SK-N-SH treated with all-trans-retinoic acid at 6 μM for 48 hours (cell line): ENCODE results near the gene SDK1.

Experiments
- ATAC-seq: fragments of 200-7000 bp; cut with Tn5 transposase; 3 replicates; pipeline ENCODE4 v1.9.1; 2020; ENCODE audit warnings: mild to moderate bottlenecking, moderate library complexity
- BACH2 ChIP-seq: fragments of 250-450 bp; sonication (Bioruptor Pico); IDR thresholded peaks from 2 replicates; pipeline ENCODE4 v1.9.0; 2021; ENCODE audit warnings: mild to moderate bottlenecking, borderline replicate concordance
- CREB5 ChIP-seq: fragments of 250-450 bp; sonication (Bioruptor Pico); IDR thresholded peaks from 2 replicates; pipeline ENCODE4 v1.5.1; 2020; ENCODE audit warnings: low read depth, mild to moderate bottlenecking, moderate library complexity
- CSDC2 ChIP-seq: fragments of 250-450 bp; sonication (Bioruptor Pico); IDR thresholded peaks from 2 replicates; pipeline ENCODE4 v1.5.0; 2020; ENCODE audit warnings: mild to moderate bottlenecking, moderate library complexity
- CSRNP3 ChIP-seq: fragments of 250-450 bp; sonication (Bioruptor Pico); IDR thresholded peaks from 2 replicates; pipeline ENCODE4 v1.5.1; 2021; ENCODE audit warnings: mild to moderate bottlenecking, moderate library complexity
- ESRRG ChIP-seq: fragments of 250-450 bp; sonication (Bioruptor Pico); IDR thresholded peaks from 2 replicates; pipeline ENCODE4 v1.6.1; 2021; ENCODE audit warnings: mild to moderate bottlenecking
- GLIS3 ChIP-seq: fragments of 250-450 bp; sonication (Bioruptor Pico); IDR thresholded peaks from 2 replicates; pipeline ENCODE4 v1.5.0; 2020; ENCODE audit warnings: mild to moderate bottlenecking, moderate library complexity
- ISL1 ChIP-seq: fragments of 250-450 bp; sonication (Bioruptor Pico); IDR thresholded peaks from 2 replicates; pipeline ENCODE4 v2.1.2; 2022; ENCODE audit warnings: mild to moderate bottlenecking, moderate library complexity
- OSR1 ChIP-seq: fragments of 250-450 bp; sonication (Bioruptor Pico); IDR thresholded peaks from 2 replicates; pipeline ENCODE4 v1.8.0; 2022; ENCODE audit warnings: moderate library complexity, mild to moderate bottlenecking, inconsistent platforms
- PPARA ChIP-seq: fragments of 250-450 bp; sonication (Bioruptor Pico); IDR thresholded peaks from 2 replicates; pipeline ENCODE4 v1.5.0; 2020; ENCODE audit warnings: mild to moderate bottlenecking, borderline replicate concordance
- RARB ChIP-seq: fragments of 250-450 bp; sonication (Bioruptor Pico); IDR thresholded peaks from 2 replicates; pipeline ENCODE4 v1.8.0; 2021; ENCODE audit warnings: mild to moderate bottlenecking, moderate library complexity
- SNAI2 ChIP-seq: fragments of 250-450 bp; sonication (Bioruptor Pico); IDR thresholded peaks from 2 replicates; pipeline ENCODE4 v1.5.0; 2020; ENCODE audit warnings: mild to moderate bottlenecking, moderate library complexity
- TCF4 ChIP-seq: fragments of 250-450 bp; sonication (Bioruptor Pico); IDR thresholded peaks from 2 replicates; pipeline ENCODE4 v1.8.0; 2021; ENCODE audit warnings: mild to moderate bottlenecking, moderate library complexity, borderline replicate concordance
- TOX ChIP-seq: fragments of 250-450 bp; sonication (Bioruptor Pico); IDR thresholded peaks from 2 replicates; pipeline ENCODE4 v1.8.0; 2021; ENCODE audit warnings: mild to moderate bottlenecking, moderate library complexity, borderline replicate concordance
- ZFP3 ChIP-seq: fragments of 250-450 bp; sonication (Bioruptor Pico); IDR thresholded peaks from 2 replicates; pipeline ENCODE4 v1.5.0; 2020; ENCODE audit warnings: mild to moderate bottlenecking, moderate library complexity
- ZFP30 ChIP-seq: fragments of 450-650 bp; formaldehyde crosslinking; IDR thresholded peaks from 2 replicates; pipeline ENCODE4 v1.5.0; 2022; ENCODE audit warnings: mild to moderate bottlenecking, moderate library complexity
- ZNF565 ChIP-seq: fragments of 450-650 bp; formaldehyde crosslinking; conservative IDR thresholded peaks from 2 replicates; pipeline ENCODE4 v1.5.0; 2020; ENCODE audit warnings: low read depth, mild to moderate bottlenecking, moderate library complexity
- ZNF8 ChIP-seq: fragments of 450-650 bp; formaldehyde crosslinking; IDR thresholded peaks from 2 replicates; pipeline ENCODE4 v1.5.0; 2020; ENCODE audit warnings: mild to moderate bottlenecking, moderate library complexity
- TF ChIP-seq, protein P1 (sequence below): fragments of 250-450 bp; sonication (Bioruptor Pico); IDR thresholded peaks from 2 replicates; pipeline ENCODE4 v1.8.0; 2021; ENCODE audit warnings: low read depth, mild to moderate bottlenecking, moderate library complexity, borderline replicate concordance
- TF ChIP-seq, protein P2 (sequence below): fragments of 250-450 bp; sonication (Bioruptor Pico); IDR thresholded peaks from 2 replicates; pipeline ENCODE4 v1.5.0; 2020; ENCODE audit warnings: mild to moderate bottlenecking, moderate library complexity
- TF ChIP-seq, protein P3 (sequence below): fragments of 250-450 bp; sonication (Bioruptor Pico); IDR thresholded peaks from 2 replicates; pipeline ENCODE4 v1.8.0; 2020; ENCODE audit warnings: mild to moderate bottlenecking, moderate library complexity, borderline replicate concordance

The SDK1 gene

GRCh38 chr7:4021413-4021812 is 720.4 kb downstream of the SDK1 start (continued):
- TF ChIP-seq CREB5 (CRISPR knock-in tag) = no peak
- no peak for TF ChIP-seq ISL1 (CRISPR knock-in tag)

- ATAC-seq = no peak
- TF ChIP-seq SNAI2 (no peak), PPARA (CRISPR knock-in tag) (no peak)
Measured at GRCh38 chr7:4022265-4022664, 721.2 kb downstream of the SDK1 start.

- ATAC-seq = no peak
- TF ChIP-seq TCF4 (CRISPR knock-in tag) (no peak), ISL1 (CRISPR knock-in tag) (no peak), ZNF565 (CRISPR knock-in tag) (no peak), RARB (CRISPR knock-in tag) (no peak), CREB5 (CRISPR knock-in tag) (no peak), GLIS3 (CRISPR knock-in tag) (no peak), SNAI2 (no peak), PPARA (CRISPR knock-in tag) (no peak), BACH2 (CRISPR knock-in tag) (no peak), ESRRG (CRISPR knock-in tag) (no peak), OSR1 (no peak), CSRNP3 (no peak), TOX (no peak), CSDC2 (no peak), ZFP3 (CRISPR knock-in tag) (no peak), ZFP30 (CRISPR knock-in tag) (no peak), ZNF8 (CRISPR knock-in tag) (no peak)
- TF ChIP-seq, protein P1, sequence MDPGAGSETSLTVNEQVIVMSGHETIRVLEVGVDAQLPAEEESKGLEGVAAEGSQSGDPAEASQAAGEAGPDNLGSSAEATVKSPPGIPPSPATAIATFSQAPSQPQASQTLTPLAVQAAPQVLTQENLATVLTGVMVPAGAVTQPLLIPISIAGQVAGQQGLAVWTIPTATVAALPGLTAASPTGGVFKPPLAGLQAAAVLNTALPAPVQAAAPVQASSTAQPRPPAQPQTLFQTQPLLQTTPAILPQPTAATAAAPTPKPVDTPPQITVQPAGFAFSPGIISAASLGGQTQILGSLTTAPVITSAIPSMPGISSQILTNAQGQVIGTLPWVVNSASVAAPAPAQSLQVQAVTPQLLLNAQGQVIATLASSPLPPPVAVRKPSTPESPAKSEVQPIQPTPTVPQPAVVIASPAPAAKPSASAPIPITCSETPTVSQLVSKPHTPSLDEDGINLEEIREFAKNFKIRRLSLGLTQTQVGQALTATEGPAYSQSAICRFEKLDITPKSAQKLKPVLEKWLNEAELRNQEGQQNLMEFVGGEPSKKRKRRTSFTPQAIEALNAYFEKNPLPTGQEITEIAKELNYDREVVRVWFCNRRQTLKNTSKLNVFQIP = no peak
- TF ChIP-seq, protein P2, sequence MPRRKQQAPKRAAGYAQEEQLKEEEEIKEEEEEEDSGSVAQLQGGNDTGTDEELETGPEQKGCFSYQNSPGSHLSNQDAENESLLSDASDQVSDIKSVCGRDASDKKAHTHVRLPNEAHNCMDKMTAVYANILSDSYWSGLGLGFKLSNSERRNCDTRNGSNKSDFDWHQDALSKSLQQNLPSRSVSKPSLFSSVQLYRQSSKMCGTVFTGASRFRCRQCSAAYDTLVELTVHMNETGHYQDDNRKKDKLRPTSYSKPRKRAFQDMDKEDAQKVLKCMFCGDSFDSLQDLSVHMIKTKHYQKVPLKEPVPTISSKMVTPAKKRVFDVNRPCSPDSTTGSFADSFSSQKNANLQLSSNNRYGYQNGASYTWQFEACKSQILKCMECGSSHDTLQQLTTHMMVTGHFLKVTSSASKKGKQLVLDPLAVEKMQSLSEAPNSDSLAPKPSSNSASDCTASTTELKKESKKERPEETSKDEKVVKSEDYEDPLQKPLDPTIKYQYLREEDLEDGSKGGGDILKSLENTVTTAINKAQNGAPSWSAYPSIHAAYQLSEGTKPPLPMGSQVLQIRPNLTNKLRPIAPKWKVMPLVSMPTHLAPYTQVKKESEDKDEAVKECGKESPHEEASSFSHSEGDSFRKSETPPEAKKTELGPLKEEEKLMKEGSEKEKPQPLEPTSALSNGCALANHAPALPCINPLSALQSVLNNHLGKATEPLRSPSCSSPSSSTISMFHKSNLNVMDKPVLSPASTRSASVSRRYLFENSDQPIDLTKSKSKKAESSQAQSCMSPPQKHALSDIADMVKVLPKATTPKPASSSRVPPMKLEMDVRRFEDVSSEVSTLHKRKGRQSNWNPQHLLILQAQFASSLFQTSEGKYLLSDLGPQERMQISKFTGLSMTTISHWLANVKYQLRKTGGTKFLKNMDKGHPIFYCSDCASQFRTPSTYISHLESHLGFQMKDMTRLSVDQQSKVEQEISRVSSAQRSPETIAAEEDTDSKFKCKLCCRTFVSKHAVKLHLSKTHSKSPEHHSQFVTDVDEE (CRISPR knock-in tag) = no peak
Measured at GRCh38 chr7:4023502-4023901, 722.5 kb downstream of the SDK1 start.

DNA sequence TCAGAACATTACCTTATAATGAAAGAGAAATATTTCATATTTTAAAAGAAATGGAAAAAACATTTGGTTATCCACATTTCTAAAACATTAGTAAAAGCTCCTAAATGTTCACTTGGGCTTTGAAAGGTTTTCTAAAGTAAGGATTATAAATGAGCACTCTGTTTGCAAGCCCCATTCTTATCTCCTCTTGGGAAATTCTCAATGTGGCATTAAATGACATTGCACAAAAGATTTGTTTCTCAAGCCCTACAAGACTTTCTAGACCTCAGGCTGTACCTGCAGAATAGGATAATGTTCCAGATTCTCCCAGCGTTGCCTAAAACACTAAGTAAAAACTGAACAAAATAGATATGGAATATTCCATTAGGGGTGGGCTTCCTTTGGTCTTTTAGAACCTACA is 723.1 kb downstream of the SDK1 start:
- ATAC-seq = no peak
- TF ChIP-seq, protein P3, sequence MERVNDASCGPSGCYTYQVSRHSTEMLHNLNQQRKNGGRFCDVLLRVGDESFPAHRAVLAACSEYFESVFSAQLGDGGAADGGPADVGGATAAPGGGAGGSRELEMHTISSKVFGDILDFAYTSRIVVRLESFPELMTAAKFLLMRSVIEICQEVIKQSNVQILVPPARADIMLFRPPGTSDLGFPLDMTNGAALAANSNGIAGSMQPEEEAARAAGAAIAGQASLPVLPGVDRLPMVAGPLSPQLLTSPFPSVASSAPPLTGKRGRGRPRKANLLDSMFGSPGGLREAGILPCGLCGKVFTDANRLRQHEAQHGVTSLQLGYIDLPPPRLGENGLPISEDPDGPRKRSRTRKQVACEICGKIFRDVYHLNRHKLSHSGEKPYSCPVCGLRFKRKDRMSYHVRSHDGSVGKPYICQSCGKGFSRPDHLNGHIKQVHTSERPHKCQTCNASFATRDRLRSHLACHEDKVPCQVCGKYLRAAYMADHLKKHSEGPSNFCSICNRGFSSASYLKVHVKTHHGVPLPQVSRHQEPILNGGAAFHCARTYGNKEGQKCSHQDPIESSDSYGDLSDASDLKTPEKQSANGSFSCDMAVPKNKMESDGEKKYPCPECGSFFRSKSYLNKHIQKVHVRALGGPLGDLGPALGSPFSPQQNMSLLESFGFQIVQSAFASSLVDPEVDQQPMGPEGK = no peak
- TF ChIP-seq, protein P1 = no peak
- TF ChIP-seq CSDC2 (no peak), GLIS3 (CRISPR knock-in tag) (no peak)
- TF ChIP-seq, all 23 proteins: peak for 0
